HuH-7.5 (cell line): Measurements from ENCODE around the gene RFTN1.

Experiments
- DNase-seq: peaks from one replicate; pipeline ENCODE4 v3.0.0; 2011; ENCODE audit warnings: low spot score

The RFTN1 gene

GRCh38 chr3:16513141-16514020, at the start of gene RFTN1:
TSS of gene RFTN1 (minus strand) at chr3:16513699. CDS start at chr3:16493869, 19,830 bp downstream.
- DNase-seq, result peak; percentile 41

- DNase-seq, result no peak
Observed at GRCh38 chr3:16559653-16560365, 46.3 kb upstream of the RFTN1 start.

- DNase-seq, result no peak
Observed at GRCh38 chr3:16554126-16554525, 40.6 kb upstream of the RFTN1 start.

DNA sequence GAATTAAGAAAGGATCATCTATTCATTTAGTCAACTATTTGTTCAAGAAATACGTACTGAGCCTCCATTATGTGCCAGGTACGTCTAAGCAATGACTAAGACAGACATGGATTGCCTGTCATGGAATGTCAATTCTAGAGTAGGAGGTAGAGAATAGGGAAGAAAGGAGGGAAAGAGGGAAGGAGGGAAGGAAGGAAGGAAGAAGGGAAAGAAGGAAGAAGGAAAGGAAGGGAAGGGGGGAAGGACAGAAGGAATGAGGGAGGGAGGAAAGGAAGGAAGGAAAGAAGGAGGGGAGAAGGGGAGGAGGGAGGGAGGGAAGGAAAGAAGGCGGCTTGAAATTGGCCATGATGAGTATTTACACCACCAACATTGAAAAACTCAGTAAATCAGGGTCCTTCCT, 39.3 kb upstream of the RFTN1 start:
- no peak for DNase-seq

DNA sequence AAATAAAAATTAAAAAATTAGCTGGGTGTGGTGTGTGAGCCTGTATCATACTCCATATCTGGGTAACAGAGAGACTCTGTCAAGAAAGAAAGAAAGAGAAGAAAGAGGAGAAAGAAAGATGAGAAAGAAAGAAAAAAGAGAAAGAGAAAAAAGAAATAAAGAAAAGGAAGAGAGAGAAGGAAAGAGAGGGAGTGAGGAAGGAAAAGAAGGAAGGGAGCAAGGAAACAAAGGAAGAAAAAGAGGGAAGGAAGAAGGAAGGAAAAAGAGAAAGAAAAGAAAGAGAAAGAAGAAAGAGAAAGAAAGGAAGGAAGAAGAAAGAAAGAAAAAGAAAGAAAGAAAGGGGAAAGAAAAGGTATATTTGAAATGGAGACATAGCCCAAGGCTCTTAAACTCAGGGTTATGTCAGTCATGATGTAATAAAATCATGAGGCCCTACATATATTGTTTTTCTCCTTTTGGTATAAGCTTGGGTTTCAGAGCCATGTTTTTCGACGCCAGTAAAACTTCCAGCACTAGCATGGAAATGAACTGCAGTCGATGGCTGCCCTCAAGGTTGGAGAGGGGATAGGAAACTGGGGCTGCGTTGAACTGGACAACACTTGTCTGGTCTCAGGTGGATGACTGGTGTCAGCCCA, 38.0 kb upstream of the RFTN1 start:
- no peak for DNase-seq

GRCh38 chr3:16550676-16551341, 37.3 kb upstream of the RFTN1 start:
- DNase-seq, result peak; percentile 59

- no peak for DNase-seq
Observed at GRCh38 chr3:16550305-16550675, 36.8 kb upstream of the RFTN1 start.

DNA sequence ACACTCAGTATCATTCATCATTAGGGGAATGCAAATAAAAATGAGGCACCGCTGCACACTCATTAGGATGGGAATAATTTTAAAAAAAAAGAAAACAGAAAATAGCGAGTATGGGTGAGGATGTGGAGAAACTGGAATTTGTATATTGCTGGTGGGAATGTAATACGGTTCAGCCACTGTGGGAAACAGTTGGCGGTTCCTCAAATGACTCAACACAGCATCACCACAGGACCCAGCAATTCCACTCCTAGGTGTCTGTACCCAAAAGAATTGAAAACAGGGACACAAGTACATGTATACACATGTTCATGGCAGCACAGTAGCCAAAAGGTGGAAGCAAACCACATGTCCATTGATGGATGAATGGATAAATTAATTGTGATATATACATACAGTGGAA, 35.2 kb upstream of the RFTN1 start:
- no peak for DNase-seq

DNA sequence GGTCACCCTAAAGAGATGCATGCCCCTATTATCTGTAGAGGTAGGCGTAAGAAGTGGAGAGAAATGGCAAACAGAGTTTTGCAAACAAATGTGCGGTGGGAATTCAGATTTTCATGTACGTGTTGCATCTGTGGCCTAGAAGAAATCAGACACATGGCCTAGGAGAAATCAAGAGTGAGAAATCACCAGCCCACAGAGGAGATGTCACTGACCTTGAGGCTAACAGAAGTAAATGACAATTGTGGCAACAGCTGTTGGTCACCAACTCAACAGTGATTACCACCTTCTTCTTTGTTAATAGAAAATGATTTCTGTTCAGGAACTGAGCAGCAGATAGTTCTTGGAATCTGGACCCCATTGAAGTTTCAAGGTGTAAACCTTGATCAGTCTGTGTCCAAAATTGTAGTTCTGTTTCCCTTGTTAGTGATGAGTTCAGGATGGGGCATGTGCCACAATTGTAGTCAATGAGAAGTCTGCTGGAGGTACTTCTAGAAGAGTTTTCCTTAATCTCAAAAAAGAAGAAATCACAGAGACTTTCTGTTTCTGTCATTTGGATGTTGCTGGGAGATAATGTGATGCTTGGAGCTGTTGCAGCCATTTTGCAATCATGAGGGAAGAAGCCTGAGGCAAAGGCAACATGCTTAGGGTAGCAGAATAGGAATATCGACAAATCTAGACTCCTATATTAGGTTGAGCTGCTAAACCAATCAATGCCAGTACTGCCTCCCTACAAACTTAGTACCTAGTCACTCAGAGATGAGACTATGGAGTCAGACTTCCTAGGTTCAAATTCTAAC, 34.3 kb upstream of the RFTN1 start:
- DNase-seq, result no peak

GRCh38 chr3:16546186-16547010, 32.9 kb upstream of the RFTN1 start:
- DNase-seq, result no peak

DNA sequence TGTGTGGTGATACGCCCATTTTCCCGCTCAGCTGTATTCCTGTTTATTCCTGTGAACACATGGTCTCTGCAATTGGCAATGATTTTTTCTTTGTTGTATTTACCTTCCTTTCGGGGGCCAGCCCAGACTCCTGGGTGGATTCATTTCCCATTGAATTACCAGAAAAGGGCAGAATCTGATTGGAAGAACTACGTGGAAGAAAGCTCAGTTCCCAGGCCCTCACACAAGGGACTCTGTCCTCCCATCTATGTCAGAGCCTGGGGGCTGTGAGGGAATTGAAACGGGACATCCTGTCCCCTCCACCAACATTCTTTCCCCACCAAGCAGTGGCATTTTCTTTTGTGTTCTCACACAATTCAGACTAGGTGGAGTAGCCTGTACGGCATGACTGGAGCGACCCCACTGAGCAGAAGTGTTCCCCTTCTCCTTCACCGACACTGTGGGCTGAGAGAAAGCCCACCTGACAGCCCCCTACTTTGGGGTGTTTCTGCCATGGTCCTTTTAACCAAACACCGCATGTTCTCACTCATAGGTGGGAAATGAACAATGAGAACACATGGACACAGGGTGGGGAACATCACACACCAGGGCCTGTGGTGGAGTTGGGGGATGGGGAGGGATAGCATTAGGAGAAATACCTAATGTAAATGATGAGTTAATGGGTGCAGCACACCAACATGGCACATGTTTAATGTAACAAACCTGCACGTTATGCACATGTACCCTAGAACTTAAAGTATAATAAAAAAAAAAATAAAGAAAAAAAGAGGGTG, 32.1 kb upstream of the RFTN1 start:
- no peak for DNase-seq

GRCh38 chr3:16543242-16543864, 29.9 kb upstream of the RFTN1 start:
- no peak for DNase-seq

DNA sequence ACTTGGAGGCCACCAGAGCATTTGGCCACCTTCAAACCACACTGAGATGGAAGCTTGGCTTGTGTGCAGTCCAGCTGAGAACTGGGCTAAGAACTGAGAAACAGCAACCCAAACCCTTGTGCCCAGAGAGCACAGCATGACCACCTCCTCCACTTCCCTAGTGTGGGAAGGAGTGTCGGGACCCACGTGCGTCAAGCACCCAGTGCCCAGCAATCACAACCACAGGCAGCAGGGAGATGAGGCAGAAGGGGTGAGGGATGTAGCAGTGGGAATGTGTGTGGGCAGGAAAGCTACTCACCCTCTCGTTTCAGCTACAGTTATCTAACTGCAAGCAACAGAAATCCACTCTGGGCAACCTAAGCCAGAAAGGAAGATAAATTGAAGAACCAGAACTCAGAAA, 25.0 kb upstream of the RFTN1 start:
- DNase-seq, result no peak

DNA sequence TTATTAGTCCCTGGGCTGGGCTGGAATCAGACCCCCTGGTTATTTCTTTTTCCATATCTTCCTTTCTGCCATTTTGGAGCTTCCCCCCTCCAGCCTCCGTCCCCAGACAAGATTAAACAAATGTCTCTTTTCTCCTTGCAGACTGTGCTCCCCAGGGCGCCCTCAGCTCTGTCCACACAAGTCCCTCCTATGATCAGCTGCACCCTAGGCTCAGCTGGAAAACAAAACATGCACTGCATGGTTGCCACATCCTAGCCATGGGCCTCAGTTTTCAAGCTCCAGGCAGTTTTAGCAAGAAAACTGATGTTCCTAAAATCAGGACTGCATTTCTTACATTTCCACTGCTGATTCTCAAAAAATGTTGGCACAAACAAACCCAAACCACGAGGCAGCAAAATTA, 23.5 kb upstream of the RFTN1 start:
- DNase-seq, result no peak

DNA sequence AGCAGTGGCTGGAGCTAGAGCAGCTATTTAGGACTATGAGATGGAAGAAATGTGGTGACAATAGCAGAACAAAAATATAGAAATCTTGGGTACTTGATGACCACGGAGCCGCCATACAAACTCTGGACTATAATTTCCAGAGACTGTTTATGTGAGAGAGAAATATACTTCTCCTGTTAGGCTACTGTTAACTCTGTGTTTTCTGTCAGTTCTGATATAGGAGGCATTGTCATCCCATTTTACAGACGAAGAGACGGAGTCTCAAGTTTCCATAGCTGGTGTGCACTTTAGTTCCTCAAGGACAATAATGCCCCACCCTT, 22.8 kb upstream of the RFTN1 start:
- DNase-seq, result no peak

DNA sequence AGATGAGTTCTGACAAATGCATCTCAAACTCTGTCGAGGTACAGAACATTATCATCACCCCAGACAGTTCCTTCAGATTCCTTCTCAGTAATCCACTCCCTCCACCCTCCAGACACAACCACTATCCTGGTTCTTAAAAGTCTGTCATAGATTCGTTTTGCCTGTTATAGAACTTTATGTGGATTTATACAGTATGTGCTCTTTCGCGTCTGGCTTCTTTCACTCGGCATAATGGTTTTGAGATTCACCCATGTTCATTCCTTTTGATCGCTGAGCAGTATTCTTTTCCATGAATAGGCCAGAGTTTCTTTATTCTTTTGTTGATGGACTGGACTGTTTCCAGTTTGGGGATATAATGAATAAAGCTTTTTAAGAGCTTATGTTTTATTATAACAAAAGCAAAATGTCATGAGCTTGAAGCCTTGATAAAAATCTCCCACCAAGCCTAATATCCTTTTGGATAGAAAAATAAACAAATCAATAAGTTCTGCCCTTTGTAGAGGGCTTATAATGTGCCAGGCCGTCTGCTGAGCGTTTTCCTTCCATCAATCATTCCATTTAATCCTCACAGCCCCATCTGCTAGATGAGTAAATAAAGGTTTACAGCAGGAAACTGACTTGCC, 21.3 kb upstream of the RFTN1 start:
- DNase-seq, result no peak

DNA sequence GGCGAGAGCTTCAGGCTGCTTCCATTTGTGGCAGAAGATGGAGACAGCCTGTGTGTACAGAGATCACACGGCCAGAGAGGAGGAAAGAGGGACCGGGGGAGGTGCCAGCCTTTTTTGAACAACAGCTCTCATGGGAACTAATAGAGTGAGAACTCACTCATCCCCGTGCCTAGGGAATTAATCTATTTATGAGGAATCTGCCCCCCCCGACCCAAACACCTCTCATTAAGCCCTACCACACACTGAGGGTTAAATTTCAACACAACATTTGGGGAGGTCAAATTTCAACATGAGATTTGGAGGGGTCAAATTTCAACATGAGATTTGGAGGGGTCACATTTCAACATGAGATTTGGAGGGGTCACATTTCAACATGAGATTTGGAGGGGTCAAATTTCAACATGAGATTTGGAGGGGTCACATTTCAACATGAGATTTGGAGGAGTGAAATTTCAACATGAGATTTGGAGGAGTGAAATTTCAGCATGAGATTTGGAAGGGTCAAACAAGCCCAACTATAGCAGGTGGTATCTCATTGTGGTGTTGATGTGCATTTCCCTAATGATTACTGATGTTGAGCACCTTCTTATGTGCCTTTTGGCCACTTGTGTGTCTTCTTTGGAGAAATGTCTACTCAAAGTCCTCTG, 20.6 kb upstream of the RFTN1 start:
- no peak for DNase-seq

- no peak for DNase-seq
Observed at GRCh38 chr3:16529264-16529663, 15.8 kb upstream of the RFTN1 start.

DNA sequence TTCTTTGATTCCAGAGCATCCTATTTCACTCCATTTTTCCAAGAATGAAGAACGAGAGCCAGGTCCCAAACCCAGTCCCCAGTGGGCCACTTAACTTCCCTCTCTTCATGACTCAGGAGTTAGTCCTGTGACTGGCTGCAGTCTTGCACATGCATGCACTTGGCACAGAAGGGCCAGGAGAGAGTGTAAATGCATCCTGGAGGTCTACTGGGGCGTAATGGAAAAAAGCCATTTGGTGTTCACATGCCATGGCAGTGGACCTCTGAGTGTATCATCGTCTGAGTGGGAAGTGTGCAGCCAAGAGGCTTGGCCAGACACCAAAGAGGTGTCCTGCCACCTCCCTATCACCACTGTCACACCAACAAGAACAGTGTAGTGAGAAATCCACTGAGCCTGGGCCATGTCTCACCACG, 15.1 kb upstream of the RFTN1 start:
- DNase-seq, result no peak
